HUES64 (cell line): ENCODE data around the gene VCL.
"Not testable (repeated sequence)": the region's sequence is repeated elsewhere in the genome, so short reads cannot be mapped to it uniquely, and the experiment has no call there.

Source experiments
- H3K27ac ChIP-seq: 2 replicates; pipeline ENCODE4 v1.7.0; 2013; ENCODE audit warnings: low read depth, low read length, inconsistent platforms
- H3K27me3 ChIP-seq: 2 replicates; pipeline ENCODE4 v1.6.1; 2013; ENCODE audit warnings: mild to moderate bottlenecking, low read length; ENCODE audit not compliant: insufficient read depth
- H3K36me3 ChIP-seq: 2 replicates; pipeline ENCODE4 v1.6.1; 2013; ENCODE audit warnings: mild to moderate bottlenecking, low read length; ENCODE audit not compliant: insufficient read depth
- H3K4me1 ChIP-seq: 2 replicates; pipeline ENCODE4 v1.6.1; 2013; ENCODE audit warnings: mild to moderate bottlenecking, low read length, moderate library complexity; ENCODE audit not compliant: insufficient read depth
- H3K4me3 ChIP-seq: 2 replicates; pipeline ENCODE4 v1.5.1; 2013; ENCODE audit warnings: mild to moderate bottlenecking, low read length, moderate library complexity
- H3K9ac ChIP-seq: 2 replicates; pipeline ENCODE4 v1.6.1; 2013; ENCODE audit warnings: mild to moderate bottlenecking, low read depth, low read length
- H3K9me3 ChIP-seq: 2 replicates; pipeline ENCODE4 v1.6.1; 2013; ENCODE audit warnings: low read depth, low read length; ENCODE audit not compliant: insufficient read depth
- WGBS: fragments of 150-250, 120-280 bp; methylation state at CpG from one replicate; pipeline ENCODE4 v1.1.7; 2013; ENCODE audit warnings: missing lambda C conversion rate; 5-methylcytosine and 5-hydroxymethylcytosine counted together

The VCL gene

DNA sequence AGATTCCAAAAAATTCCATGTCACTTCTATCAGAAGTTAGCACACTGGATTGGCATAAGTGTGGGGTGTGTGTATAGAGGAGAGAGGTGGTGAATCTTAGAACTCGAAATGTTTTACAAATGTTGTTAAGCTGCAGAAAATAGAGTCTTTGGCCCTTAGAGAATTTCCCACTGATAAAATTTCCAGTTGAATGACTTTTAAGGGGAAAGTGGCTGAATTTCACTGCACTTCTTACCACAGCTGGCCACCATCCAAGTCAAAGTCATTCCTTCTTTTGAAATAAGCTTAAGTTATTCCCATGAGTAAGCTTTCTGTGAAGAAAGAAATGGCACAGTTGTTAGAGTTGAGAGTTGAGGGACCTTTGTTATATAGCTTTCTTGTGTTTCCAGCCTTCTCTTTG lies 13.9 kb downstream of the VCL start:
- Histone ChIP-seq H3K9ac (no peak overlapping the region), H3K27me3 (no peaks in the 10 kb centered on the region), H3K36me3 (peaks cover 37% of the 10 kb centered on the region), H3K9me3 (no peaks in the 10 kb centered on the region), H3K27ac (no peak overlapping the region; the same call in 1 of the 2 replicates), H3K4me1 (peaks cover 28% of the 10 kb centered on the region), H3K4me3 (no peak overlapping the region)
- WGBS = 88% methylated on average over 1 of the region's 1 CpG

DNA sequence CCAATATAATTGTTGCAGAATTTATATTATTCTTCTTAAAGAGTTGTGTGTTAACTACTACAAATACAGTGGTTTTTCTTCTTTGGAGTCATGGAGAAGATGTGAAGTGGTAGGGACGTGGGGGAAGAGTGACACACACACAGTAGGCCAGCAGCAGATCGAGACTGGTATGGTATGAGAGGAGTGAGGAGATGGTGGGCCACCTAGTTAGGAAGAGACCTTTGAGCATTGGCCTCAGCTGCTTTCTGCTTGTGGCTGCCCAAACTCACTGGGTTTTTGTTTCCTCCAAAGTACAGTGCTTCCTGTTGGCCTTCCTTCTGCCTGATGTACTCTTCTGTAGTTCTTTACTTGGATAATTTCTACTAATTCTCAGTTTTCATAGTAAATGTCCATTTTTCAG lies 14.6 kb downstream of the VCL start:
- no peak overlapping the region for H3K9ac ChIP-seq
- H3K4me3 ChIP-seq = no peak overlapping the region
- peaks cover 28% of the 10 kb centered on the region for H3K4me1 ChIP-seq
- 83% methylated on average over 2 of the region's 2 CpGs for WGBS
- no peaks in the 10 kb centered on the region for H3K9me3 ChIP-seq
- no peak overlapping the region for H3K27ac ChIP-seq
- peaks cover 35% of the 10 kb centered on the region; the same call in 1 of the 2 replicates for H3K36me3 ChIP-seq
- no peaks in the 10 kb centered on the region for H3K27me3 ChIP-seq

DNA sequence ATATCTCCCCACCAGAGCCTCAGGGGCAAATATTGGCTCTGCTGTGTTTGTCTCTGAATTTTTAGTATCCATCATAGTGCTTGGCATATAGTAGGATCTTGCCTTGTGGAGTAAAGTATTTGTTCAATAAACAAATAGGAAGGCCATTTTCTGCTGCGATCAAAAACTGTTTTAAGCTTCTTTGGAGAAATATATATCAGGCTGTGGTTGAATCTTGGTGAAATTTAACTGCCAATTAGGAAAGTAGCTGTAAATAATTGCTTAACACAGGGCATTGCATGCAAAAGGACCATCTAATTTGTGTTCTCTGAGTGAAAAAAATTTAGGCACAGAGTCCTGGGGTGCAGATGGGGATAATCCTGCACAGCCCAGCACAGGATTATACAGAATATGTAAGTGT lies 15.1 kb downstream of the VCL start:
- Histone ChIP-seq H3K9me3 (no peaks in the 10 kb centered on the region), H3K27me3 (no peaks in the 10 kb centered on the region), H3K9ac (no peak overlapping the region), H3K27ac (no peak overlapping the region), H3K36me3 (peaks cover 36% of the 10 kb centered on the region; the same call in 1 of the 2 replicates), H3K4me3 (no peak overlapping the region), H3K4me1 (peaks cover 27% of the 10 kb centered on the region)
- WGBS = 90% methylated on average over 1 of the region's 1 CpG

DNA sequence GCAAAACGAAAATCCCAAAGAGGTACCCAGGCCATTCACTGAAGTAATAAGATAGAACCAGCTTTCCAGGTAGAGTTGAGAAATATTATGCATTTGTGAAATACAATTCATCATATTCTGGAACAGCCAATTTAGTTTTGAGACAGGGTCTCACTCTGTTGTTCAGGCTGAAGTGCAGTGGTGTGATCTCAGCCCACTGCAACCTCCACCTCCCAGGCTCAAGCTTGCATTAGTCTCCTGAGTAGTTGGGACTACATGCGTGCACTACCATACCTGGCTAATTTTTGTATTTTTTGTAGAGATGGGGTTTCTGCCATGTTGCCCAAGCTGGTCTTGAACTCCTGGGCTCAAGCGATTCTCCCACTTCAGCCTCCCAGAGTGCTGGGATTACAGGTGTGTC lies 16.7 kb downstream of the VCL start:
- H3K27ac ChIP-seq, H3K9me3 ChIP-seq, H3K4me3 ChIP-seq, H3K9ac ChIP-seq, H3K27me3 ChIP-seq: not testable (repeated sequence)
- Histone ChIP-seq H3K4me1 (peaks cover 21% of the 10 kb centered on the region), H3K36me3 (peaks cover 43% of the 10 kb centered on the region)
- 97% methylated on average over 2 of the region's 3 CpGs for WGBS

DNA sequence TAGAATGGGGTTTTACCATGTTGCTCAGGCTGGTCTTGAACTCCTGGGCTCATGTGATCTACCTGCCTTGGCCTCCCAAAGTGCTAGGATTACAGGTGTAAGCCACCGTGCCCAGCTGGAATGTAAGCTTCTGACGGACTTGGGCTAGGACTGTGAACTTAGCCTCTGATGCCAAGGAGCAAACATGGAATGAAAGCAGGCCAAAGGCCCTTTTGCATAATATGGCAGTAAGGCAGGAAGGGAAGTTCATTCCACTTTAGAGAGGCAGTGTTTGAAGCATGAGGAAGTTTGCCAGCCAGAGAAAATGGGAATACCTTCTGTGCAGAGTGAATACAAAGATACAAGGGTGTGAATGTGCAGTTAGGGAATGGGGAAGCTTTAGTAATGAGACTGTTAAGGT lies 20.3 kb downstream of the VCL start:
- Histone ChIP-seq H3K9ac (no peak overlapping the region), H3K4me3 (no peak overlapping the region), H3K4me1 (peaks cover 17% of the 10 kb centered on the region), H3K36me3 (peaks cover 49% of the 10 kb centered on the region), H3K27ac (no peak overlapping the region), H3K27me3 (no peaks in the 10 kb centered on the region), H3K9me3 (no peaks in the 10 kb centered on the region)
- 94% methylated on average over 2 of the region's 2 CpGs for WGBS

DNA sequence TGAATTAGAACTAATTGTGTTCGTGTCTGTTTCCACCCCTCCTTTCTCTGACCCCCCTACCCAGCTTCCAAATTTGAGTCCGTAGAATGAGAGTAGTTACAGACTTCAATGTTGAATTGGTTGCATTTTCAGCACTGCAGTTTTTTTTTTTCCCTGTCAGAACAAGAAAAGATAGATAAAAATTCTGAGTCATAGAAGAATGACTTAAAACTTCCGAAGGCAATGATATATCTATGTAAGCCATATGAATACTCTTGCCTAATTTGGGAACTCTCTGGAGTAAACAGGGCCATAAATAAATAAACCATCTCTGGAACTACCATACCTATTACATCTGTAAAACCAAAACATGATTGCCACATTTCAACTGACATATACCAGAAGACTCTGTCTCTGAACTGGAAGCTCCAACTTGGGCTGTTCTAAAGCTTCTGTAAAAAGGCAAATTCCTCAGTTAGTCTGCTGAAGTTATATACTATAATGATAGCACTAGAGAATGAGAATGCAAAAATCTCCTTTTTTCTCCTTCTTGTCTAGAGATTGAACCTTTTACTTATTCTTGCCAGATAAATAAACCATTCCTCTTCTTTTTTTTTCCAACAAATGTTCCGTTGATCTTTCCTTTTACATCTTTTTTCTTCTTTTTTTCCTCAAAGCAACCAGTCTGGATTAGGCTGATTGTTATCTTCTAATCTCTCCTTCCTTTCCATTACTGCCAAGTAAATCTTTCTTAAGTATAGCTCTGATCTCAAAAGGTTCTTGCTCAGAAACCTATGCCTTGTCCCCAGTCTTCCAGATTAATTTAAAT lies 23.5 kb downstream of the VCL start:
- Histone ChIP-seq H3K27ac (no peak overlapping the region), H3K4me1 (peaks cover 34% of the 10 kb centered on the region), H3K4me3 (no peak overlapping the region), H3K36me3 (peaks cover 47% of the 10 kb centered on the region), H3K9ac (no peak overlapping the region), H3K27me3 (no peaks in the 10 kb centered on the region), H3K9me3 (no peaks in the 10 kb centered on the region)
- WGBS = 86% methylated on average over 1 of the region's 4 CpGs

DNA sequence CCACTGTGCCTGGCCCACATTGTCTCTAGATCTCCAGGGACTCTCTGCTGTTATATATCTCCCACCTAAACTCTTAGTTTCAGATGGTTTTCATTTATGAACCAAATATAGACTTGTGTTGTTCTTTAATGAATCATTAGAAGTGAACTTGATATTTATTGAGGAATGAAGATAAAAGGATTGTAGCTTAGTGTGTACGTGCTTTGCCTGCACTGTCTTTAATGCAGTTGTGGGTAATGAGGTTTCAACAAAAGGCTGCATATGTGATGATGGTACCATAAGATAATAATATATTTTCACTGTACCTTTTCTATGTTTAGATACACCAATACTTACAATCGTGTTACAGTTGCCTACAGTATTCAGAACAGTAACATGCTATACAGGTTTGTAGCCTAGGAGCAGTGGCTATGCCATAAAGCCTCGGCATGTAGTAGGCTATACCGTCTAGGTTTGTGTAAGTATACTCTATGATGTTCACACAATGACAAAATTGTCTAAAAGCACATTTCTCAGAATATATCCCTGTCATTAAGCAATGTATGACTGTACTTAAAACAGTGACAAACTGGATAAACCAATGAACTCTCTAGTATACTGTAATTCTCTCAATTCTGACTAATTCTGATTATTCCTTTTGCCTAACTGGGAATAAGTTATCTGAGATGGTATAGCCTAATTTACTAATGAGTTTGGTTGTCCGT lies 25.2 kb downstream of the VCL start:
- H3K36me3 ChIP-seq = peaks cover 45% of the 10 kb centered on the region
- no peaks in the 10 kb centered on the region for H3K9me3 ChIP-seq
- WGBS = 90% methylated on average over 5 of the region's 5 CpGs
- no peak overlapping the region for H3K9ac ChIP-seq
- H3K4me1 ChIP-seq = peaks cover 37% of the 10 kb centered on the region
- H3K27me3 ChIP-seq = no peaks in the 10 kb centered on the region
- no peak overlapping the region for H3K27ac ChIP-seq
- no peak overlapping the region for H3K4me3 ChIP-seq

DNA sequence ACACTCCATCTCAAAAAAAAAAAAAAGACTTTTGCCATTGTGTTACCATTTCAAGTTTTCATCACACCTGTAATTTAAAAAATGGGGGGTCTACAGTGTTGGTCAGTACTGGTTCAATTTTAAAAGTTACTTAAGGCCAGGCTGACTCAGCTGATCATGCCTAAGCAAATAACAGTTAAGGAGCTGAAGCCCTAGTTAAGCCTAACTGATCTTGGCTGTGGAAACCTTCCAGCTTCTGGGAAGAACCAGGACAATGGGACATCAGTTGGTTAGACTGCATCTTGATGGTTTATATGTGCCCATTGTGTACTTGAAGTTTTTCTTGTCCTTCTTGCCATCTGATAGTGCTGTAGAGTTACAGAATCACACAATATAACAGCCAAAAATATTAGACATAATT lies 26.7 kb downstream of the VCL start:
- H3K4me1 ChIP-seq = peaks cover 38% of the 10 kb centered on the region
- peaks cover 41% of the 10 kb centered on the region for H3K36me3 ChIP-seq
- no peaks in the 10 kb centered on the region for H3K27me3 ChIP-seq
- H3K9me3 ChIP-seq = no peaks in the 10 kb centered on the region
- no peak overlapping the region for H3K9ac ChIP-seq
- H3K4me3 ChIP-seq = no peak overlapping the region
- H3K27ac ChIP-seq = peak overlapping the region; percentile 39; the same call in 1 of the 2 replicates

DNA sequence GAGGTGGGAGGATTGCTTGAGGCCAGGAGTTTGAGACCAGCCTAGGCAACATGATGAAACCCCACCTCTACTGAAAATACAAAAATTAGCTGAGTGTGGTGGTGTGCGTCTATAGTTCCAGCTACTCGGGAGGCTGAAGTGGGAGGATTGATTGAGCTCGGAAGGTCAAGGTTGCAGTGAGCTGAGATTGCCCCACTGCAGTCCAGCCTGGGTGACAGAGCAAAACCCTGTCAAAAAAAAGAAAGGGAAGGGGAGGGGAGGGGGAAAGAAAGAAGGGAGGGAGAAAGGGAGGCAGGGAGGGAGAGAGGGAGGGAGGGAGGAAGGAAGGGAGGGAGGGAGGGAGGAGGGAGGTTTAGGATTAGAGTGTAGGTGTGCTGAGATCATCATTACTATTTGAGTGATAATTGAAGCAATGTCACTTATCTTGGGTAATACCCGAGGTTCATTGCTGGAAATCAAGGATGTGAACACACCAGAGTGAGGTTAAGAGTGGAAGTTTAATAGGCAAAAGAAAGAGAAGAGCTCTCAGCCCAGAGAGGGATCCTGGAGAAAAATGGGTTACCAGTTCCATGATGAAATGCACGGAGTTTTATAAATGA lies 27.6 kb downstream of the VCL start:
- H3K4me1 ChIP-seq = peaks cover 46% of the 10 kb centered on the region
- H3K9me3 ChIP-seq = no peaks in the 10 kb centered on the region
- peak overlapping the region; percentile 47; the same call in 1 of the 2 replicates for H3K27ac ChIP-seq
- 82% methylated on average over 5 of the region's 5 CpGs for WGBS
- no peak overlapping the region for H3K4me3 ChIP-seq
- H3K36me3 ChIP-seq = peaks cover 43% of the 10 kb centered on the region
- no peak overlapping the region for H3K9ac ChIP-seq
- no peaks in the 10 kb centered on the region for H3K27me3 ChIP-seq

DNA sequence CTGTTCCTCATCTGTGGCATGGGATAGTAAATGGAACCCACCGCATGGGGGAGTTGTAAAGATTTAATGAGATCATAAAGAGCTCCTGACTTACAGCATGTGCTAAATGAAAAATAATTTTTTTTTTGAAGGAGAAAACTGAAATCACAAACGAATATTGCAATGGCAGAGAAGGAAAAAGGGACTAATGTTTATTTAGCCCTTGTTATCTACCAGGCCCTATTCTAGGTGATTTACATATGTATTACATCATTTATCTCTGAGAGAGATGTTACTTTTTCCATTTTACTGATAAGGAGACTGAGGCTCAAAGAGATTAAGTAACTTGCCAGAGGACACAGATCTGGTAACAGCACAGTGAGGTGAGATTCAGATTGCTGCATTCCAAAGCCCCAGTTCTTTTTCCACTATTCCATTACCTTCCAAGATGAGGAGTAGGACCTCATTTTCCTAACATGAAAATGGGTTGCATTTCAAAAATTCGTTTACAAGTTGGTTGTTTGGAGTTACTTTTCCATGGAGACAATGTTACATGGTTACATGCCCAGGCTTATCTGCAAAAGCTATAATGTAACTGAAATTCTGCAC lies 28.6 kb downstream of the VCL start:
- Histone ChIP-seq H3K27me3 (no peaks in the 10 kb centered on the region), H3K4me3 (no peak overlapping the region), H3K36me3 (peaks cover 44% of the 10 kb centered on the region), H3K9ac (no peak overlapping the region), H3K4me1 (peaks cover 45% of the 10 kb centered on the region), H3K27ac (peak overlapping the region; percentile 47; the same call in 1 of the 2 replicates), H3K9me3 (no peaks in the 10 kb centered on the region)
- 77% methylated on average over 3 of the region's 3 CpGs for WGBS

DNA sequence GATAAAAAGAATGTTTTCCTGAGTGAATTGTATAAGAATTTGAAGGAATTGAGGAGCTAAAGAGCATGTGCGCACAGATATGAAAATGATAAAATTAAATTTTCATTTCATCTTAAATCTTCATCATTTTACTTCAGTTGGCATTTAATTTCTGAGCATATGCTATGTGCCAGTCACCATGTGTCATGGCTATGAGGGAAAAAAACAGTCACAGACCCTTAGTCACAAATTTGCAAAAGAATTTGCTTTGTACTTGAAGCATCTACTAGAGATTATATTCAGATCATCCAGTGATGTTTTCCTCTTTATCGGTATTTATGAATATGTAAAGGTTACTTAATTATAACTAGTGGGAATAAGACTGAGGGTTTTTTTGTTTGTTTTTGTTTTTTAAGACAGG lies 29.8 kb downstream of the VCL start:
- WGBS = 100% methylated on average over 2 of the region's 2 CpGs
- Histone ChIP-seq H3K9me3 (no peaks in the 10 kb centered on the region), H3K27me3 (no peaks in the 10 kb centered on the region), H3K9ac (no peak overlapping the region), H3K27ac (no peak overlapping the region), H3K4me1 (peaks cover 42% of the 10 kb centered on the region), H3K36me3 (peaks cover 42% of the 10 kb centered on the region), H3K4me3 (no peak overlapping the region)
